Memory B cell (primary cell): ENCODE data around the gene GPD2.

ENCODE experiments used
- ATAC-seq: fragments of 150-1000 bp; cut with Tn5 transposase; 2 replicates; pipeline ENCODE4 v1.10.0; 2021; ENCODE audit warnings: low read depth, mild to moderate bottlenecking, moderate library complexity
- DNase-seq, 2 donors: peaks; one replicate each; pipeline ENCODE4 v3.0.0; 2022; ENCODE audit warnings: low spot score in 2 of 2
- H3K27ac Mint-ChIP-seq: one replicate; pipeline ENCODE4 v1.8.0; 2022; ENCODE audit warnings: mild to moderate bottlenecking, moderate library complexity, mixed read lengths
- H3K27me3 Mint-ChIP-seq: one replicate; pipeline ENCODE4 v1.8.0; 2022; ENCODE audit warnings: mixed read lengths
- H3K36me3 Mint-ChIP-seq: one replicate; pipeline ENCODE4 v1.8.0; 2022; ENCODE audit warnings: mild to moderate bottlenecking, mixed read lengths
- H3K4me1 Mint-ChIP-seq: one replicate; pipeline ENCODE4 v1.8.0; 2022; ENCODE audit warnings: mixed read lengths
- H3K4me3 Mint-ChIP-seq: one replicate; pipeline ENCODE4 v1.8.0; 2022; ENCODE audit warnings: mild to moderate bottlenecking, moderate library complexity, mixed read lengths
- H3K9me3 Mint-ChIP-seq: one replicate; pipeline ENCODE4 v1.8.0; 2022; ENCODE audit warnings: mixed read lengths

GPD2 gene

GRCh38 chr2:156423674-156424282, 12.4 kb upstream of the GPD2 start:
- H3K4me3 Mint-ChIP-seq = no peak overlapping the region
- no peaks in the 10 kb centered on the region for H3K9me3 Mint-ChIP-seq
- H3K4me1 Mint-ChIP-seq = no peaks in the 10 kb centered on the region
- ATAC-seq (no peak), DNase-seq (no peak)
- peaks cover 2% of the 10 kb centered on the region for H3K27me3 Mint-ChIP-seq
- no peak overlapping the region for H3K27ac Mint-ChIP-seq
- H3K36me3 Mint-ChIP-seq = no peaks in the 10 kb centered on the region

- Mint-ChIP-seq H3K4me3 (no peak overlapping the region), H3K9me3 (no peaks in the 10 kb centered on the region), H3K36me3 (no peaks in the 10 kb centered on the region), H3K4me1 (peaks cover 4% of the 10 kb centered on the region), H3K27me3 (peaks cover 2% of the 10 kb centered on the region), H3K27ac (peak overlapping the region; percentile 6)
- no peak for ATAC-seq
- no peak for DNase-seq
Observed at GRCh38 chr2:156427074-156427473, 9.1 kb upstream of the GPD2 start.

GRCh38 chr2:156429211-156429610, 7.0 kb upstream of the GPD2 start:
- DNase-seq (no peak), ATAC-seq (no peak)
- Mint-ChIP-seq H3K9me3 (no peaks in the 10 kb centered on the region), H3K4me1 (peaks cover 6% of the 10 kb centered on the region), H3K4me3 (no peak overlapping the region), H3K36me3 (no peaks in the 10 kb centered on the region), H3K27ac (no peak overlapping the region), H3K27me3 (peaks cover 2% of the 10 kb centered on the region)

- DNase-seq (no peak), ATAC-seq (no peak)
- Mint-ChIP-seq H3K4me3 (no peak overlapping the region), H3K4me1 (peaks cover 6% of the 10 kb centered on the region), H3K9me3 (no peaks in the 10 kb centered on the region), H3K27me3 (no peaks in the 10 kb centered on the region), H3K27ac (no peak overlapping the region), H3K36me3 (no peaks in the 10 kb centered on the region)
Observed at GRCh38 chr2:156430236-156430979, 5.8 kb upstream of the GPD2 start.

- DNase-seq (no peak), ATAC-seq (no peak)
- Mint-ChIP-seq H3K36me3 (no peaks in the 10 kb centered on the region), H3K4me1 (peaks cover 6% of the 10 kb centered on the region), H3K27me3 (no peaks in the 10 kb centered on the region), H3K9me3 (no peaks in the 10 kb centered on the region), H3K4me3 (no peak overlapping the region), H3K27ac (no peak overlapping the region)
Observed at GRCh38 chr2:156430980-156431358, 5.2 kb upstream of the GPD2 start.

- DNase-seq (no peak), ATAC-seq (peak; percentile 19)
- H3K36me3 Mint-ChIP-seq = no peaks in the 10 kb centered on the region
- H3K4me1 Mint-ChIP-seq = peaks cover 24% of the 10 kb centered on the region
- no peaks in the 10 kb centered on the region for H3K27me3 Mint-ChIP-seq
- peak overlapping the region; percentile 95 for H3K4me3 Mint-ChIP-seq
- no peaks in the 10 kb centered on the region for H3K9me3 Mint-ChIP-seq
- peak overlapping the region; percentile 97 for H3K27ac Mint-ChIP-seq
Observed at GRCh38 chr2:156434461-156435291, 1.5 kb upstream of the GPD2 start.

- Mint-ChIP-seq H3K4me1 (peaks cover 24% of the 10 kb centered on the region), H3K27ac (peak overlapping the region; percentile 97), H3K27me3 (no peaks in the 10 kb centered on the region), H3K36me3 (peaks cover 4% of the 10 kb centered on the region), H3K9me3 (no peaks in the 10 kb centered on the region), H3K4me3 (peak overlapping the region; percentile 95)
- no peak for DNase-seq
- ATAC-seq = peak; percentile 8
Observed at GRCh38 chr2:156435396-156435717, 822 bp upstream of the GPD2 start.

GRCh38 chr2:156436497-156437085, 412 bp downstream of the GPD2 start:
- DNase-seq = peak in 1 of 2 donors; percentile 10
- Mint-ChIP-seq H3K27ac (peak overlapping the region; percentile 97), H3K9me3 (no peaks in the 10 kb centered on the region), H3K27me3 (no peaks in the 10 kb centered on the region), H3K36me3 (peaks cover 4% of the 10 kb centered on the region), H3K4me1 (peaks cover 19% of the 10 kb centered on the region), H3K4me3 (peak overlapping the region; percentile 95)
- ATAC-seq = peak; percentile 12

GRCh38 chr2:156437272-156437930, 1.2 kb downstream of the GPD2 start:
- H3K27ac Mint-ChIP-seq = no peak overlapping the region
- no peaks in the 10 kb centered on the region for H3K9me3 Mint-ChIP-seq
- peak overlapping the region; percentile 95 for H3K4me3 Mint-ChIP-seq
- peaks cover 19% of the 10 kb centered on the region for H3K4me1 Mint-ChIP-seq
- peaks cover 4% of the 10 kb centered on the region for H3K36me3 Mint-ChIP-seq
- no peaks in the 10 kb centered on the region for H3K27me3 Mint-ChIP-seq
- DNase-seq = no peak
- no peak for ATAC-seq

GRCh38 chr2:156437931-156438410, 1.8 kb downstream of the GPD2 start:
- H3K36me3 Mint-ChIP-seq = peaks cover 4% of the 10 kb centered on the region
- no peak overlapping the region for H3K27ac Mint-ChIP-seq
- H3K9me3 Mint-ChIP-seq = no peaks in the 10 kb centered on the region
- ATAC-seq = no peak
- no peak for DNase-seq
- no peak overlapping the region for H3K4me3 Mint-ChIP-seq
- H3K27me3 Mint-ChIP-seq = no peaks in the 10 kb centered on the region
- peaks cover 19% of the 10 kb centered on the region for H3K4me1 Mint-ChIP-seq

GRCh38 chr2:156443089-156443488, 6.9 kb downstream of the GPD2 start:
- H3K27me3 Mint-ChIP-seq = no peaks in the 10 kb centered on the region
- H3K4me3 Mint-ChIP-seq = no peak overlapping the region
- DNase-seq = no peak
- ATAC-seq = no peak
- no peaks in the 10 kb centered on the region for H3K9me3 Mint-ChIP-seq
- H3K27ac Mint-ChIP-seq = no peak overlapping the region
- peaks cover 15% of the 10 kb centered on the region for H3K36me3 Mint-ChIP-seq
- H3K4me1 Mint-ChIP-seq = peaks cover 21% of the 10 kb centered on the region

- no peak overlapping the region for H3K27ac Mint-ChIP-seq
Observed at GRCh38 chr2:156445296-156446220, 9.4 kb downstream of the GPD2 start.

GRCh38 chr2:156447761-156448160, 11.6 kb downstream of the GPD2 start:
- no peak for ATAC-seq
- no peak for DNase-seq
- H3K27ac Mint-ChIP-seq = no peak overlapping the region
- no peaks in the 10 kb centered on the region for H3K9me3 Mint-ChIP-seq
- no peaks in the 10 kb centered on the region for H3K27me3 Mint-ChIP-seq
- H3K4me3 Mint-ChIP-seq = no peak overlapping the region
- H3K4me1 Mint-ChIP-seq = peaks cover 21% of the 10 kb centered on the region
- peaks cover 26% of the 10 kb centered on the region for H3K36me3 Mint-ChIP-seq

More at GRCh38 chr2:156445296-156446220, 9.4 kb downstream of the GPD2 start:
- no peaks in the 10 kb centered on the region for H3K27me3 Mint-ChIP-seq
- H3K36me3 Mint-ChIP-seq = peaks cover 22% of the 10 kb centered on the region
- no peaks in the 10 kb centered on the region for H3K9me3 Mint-ChIP-seq
- H3K4me3 Mint-ChIP-seq = no peak overlapping the region
- no peak for ATAC-seq
- DNase-seq = no peak
- H3K4me1 Mint-ChIP-seq = peaks cover 17% of the 10 kb centered on the region
